ENCODE results near the gene FXYD6.

- TF ChIP-seq POLR2A (IDR thresholded peaks at IDR 0.05), result no peak
- TF ChIP-seq CTCF (IDR thresholded peaks at IDR 0.05), result no peak
- TF ChIP-seq POLR2AphosphoS5 (IDR thresholded peaks at IDR 0.05), result no peak
- no peak for TF ChIP-seq EP300 (IDR thresholded peaks at IDR 0.05)
Observed at GRCh38 chr11:117910525-117910924, 34.1 kb upstream of the FXYD6 start.
